Tibial artery (tissue), 4 donors: ENCODE data around the gene TBC1D8.

Experiments used
- DNase-seq, 2 donors: peaks; one replicate each; pipeline ENCODE4 v3.0.0-alpha.2; 2019
- H3K27ac ChIP-seq, 2 donors: fragments of 200-600 bp; sonication (generic) in 1 of 2; 1 replicate in 1 of 2; 2 replicates in 1 of 2; pipeline ENCODE4 v1.5.1; 2018 to 2019; ENCODE audit warnings: mild to moderate bottlenecking in 1 of 2
- H3K27me3 ChIP-seq, 2 donors: fragments of 200-600 bp; sonication (generic) in 1 of 2; one replicate each; pipeline versions ENCODE4 v1.5.1 to v1.6.0; 2016 to 2019
- H3K36me3 ChIP-seq, 3 donors: fragments of 200-600 bp; sonication (generic) in 2 of 3; one replicate each; pipeline ENCODE4 v1.5.1; 2016 to 2019; ENCODE audit warnings: mild to moderate bottlenecking in 2 of 3
- H3K4me1 ChIP-seq, 4 donors: fragments of 200-600 bp; sonication (generic) in 2 of 4; 1 replicate in 3 of 4; 2 replicates in 1 of 4; pipeline ENCODE4 v1.5.1; 2016 to 2019
- H3K4me3 ChIP-seq, 2 donors: fragments of 200-600 bp; sonication (generic) in 1 of 2; 1 replicate in 1 of 2; 2 replicates in 1 of 2; pipeline ENCODE4 v1.5.1; 2018 to 2019; ENCODE audit warnings: mild to moderate bottlenecking in 2 of 2
- H3K9me3 ChIP-seq, 3 donors: fragments of 200-600 bp; sonication (generic) in 1 of 3; one replicate each; pipeline ENCODE4 v1.5.1; 2016 to 2019
- CTCF ChIP-seq, 2 experiments: fragments of 200-600 bp in 1 of 2; fragments of 450-650 bp in 1 of 2; IDR thresholded peaks; one replicate each; pipeline ENCODE4 v1.5.1; 2017 to 2019; ENCODE audit warnings: antibody characterized with exemption in 2 of 2, mild to moderate bottlenecking in 1 of 2, moderate library complexity in 1 of 2
- intact Hi-C: fragments of 100-400 bp; cut with DNase I; formaldehyde crosslinking; loops from one replicate; pipeline ENCODE4 v1.15.0; 2023; ENCODE audit warnings: low total_unique reads

Gene TBC1D8

DNA sequence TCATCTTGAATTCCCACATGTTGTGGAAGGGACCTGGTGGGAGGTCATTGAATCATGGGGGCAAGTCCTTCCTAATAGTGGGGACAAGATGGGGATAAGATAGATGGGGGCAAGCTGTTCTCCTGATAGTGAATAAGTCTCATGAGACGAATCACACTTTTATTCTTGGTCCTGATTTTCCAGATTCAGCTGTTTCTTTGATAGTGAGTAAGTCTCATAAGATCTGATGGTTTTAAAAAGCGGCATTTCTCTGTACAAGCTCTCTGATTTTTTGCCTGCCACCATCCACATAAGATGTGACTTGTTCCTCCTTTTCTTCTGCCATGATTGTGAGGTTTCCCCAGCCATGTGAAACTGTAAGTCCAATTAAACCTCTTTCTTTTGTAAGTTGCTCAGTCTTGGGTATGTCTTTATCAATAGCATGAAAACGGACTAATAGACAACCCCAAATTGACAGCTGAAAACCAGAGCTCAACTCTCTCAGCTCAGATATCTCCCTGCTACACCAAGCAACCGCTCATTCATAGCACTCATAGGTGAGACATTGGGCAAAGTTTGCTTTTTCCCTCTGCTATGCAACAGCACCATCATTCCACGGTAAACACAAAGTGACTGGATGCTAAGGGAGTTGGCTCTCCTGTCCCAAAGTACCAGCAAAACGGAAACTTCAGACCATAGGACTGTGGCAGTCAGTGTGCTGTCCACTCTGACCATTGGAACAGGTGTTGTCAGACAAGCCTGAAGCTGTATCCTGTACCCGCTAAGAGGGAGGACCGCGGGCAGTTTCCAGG, 44.9 kb upstream of the TBC1D8 start:
- no peak overlapping the region for H3K4me3 ChIP-seq
- no peak for TF ChIP-seq CTCF (IDR thresholded peaks at IDR 0.05)
- no peaks in the 10 kb centered on the region for H3K9me3 ChIP-seq
- no peaks in the 10 kb centered on the region for H3K4me1 ChIP-seq
- intact Hi-C loops: no loop called here
- H3K36me3 ChIP-seq: no peaks in the 10 kb centered on the region
- DNase-seq: no peak
- H3K27me3 ChIP-seq: no peaks in the 10 kb centered on the region
- no peak overlapping the region for H3K27ac ChIP-seq

DNA sequence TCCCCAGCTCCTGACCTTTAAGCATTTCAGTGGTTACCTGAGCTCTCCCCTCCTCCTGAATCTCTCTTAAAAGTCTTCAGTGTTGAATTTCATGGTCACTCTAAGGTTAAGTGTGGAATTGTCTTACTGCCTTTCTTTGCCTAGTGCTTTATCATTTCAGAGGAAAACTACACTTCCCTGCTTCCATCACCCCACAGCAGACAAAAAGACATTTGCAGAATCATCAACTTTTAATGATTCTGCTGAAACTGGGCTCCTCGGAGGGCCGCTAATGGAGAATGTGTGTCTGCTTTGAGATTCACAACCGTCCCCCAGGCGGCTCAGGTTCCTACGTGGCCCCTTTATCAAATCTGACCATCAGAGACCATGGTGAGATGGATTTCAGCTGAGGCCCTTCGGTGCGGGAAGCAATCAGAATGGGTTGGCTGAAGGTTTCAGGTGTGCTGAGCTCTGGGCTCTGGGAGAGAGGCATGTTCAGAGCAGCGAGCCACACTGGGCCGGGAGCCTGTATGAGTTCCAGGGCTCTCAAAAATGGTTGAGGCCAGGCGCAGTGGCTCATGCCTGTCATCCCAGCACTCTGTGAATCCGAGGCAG, 41.9 kb upstream of the TBC1D8 start:
- TF ChIP-seq CTCF (IDR thresholded peaks at IDR 0.05): no peak
- Histone ChIP-seq H3K9me3 (peaks cover 0 to 7% (median 0%) of the 10 kb centered on the region in 3 donors), H3K4me1 (peaks cover 0 to 2% (median 0%) of the 10 kb centered on the region in 4 donors), H3K27ac (no peak overlapping the region), H3K36me3 (no peaks in the 10 kb centered on the region), H3K27me3 (no peaks in the 10 kb centered on the region), H3K4me3 (no peak overlapping the region)
- no peak for DNase-seq
- intact Hi-C loops: no loop called here

DNA sequence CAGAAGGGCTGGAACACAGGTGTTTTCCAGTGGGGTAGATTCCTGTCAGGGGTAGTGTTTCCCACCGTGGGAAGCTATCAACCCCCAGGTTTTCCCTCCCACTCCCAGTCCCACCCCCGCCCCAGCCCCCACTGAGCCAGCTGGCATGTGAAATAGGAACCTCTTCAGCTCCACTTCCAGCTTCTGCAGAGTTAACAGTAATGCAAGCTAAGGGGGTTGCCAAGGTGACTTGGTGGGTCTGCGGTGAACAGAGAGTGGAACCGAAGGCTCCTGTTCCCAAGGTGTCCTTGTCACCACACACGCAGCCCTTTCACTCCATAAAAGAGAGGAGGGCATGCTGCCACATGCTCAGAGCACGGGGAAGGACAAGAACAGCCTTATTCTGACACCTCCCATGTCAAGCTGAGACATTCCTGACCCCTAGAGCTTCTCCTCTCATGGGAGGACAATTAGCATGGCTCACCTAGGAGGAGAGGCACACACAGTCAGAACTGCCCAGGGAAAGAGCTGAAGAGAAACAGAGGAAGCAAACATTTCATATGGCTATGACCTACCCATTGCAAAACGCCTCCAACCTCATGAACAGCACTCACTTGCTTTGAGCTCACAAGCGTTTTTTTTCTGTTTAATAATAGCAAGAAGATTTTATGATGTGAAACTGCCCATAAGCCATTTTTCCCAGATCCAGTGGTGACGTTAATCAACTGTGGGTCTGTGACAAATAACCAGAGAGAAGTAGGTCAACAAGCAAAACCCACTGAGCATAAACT, 39.8 kb upstream of the TBC1D8 start:
- Histone ChIP-seq H3K27ac (no peak overlapping the region), H3K9me3 (peaks cover 0 to 7% (median 0%) of the 10 kb centered on the region in 3 donors), H3K36me3 (no peaks in the 10 kb centered on the region), H3K27me3 (no peaks in the 10 kb centered on the region), H3K4me3 (no peak overlapping the region), H3K4me1 (peaks cover 0 to 2% (median 0%) of the 10 kb centered on the region in 4 donors)
- no peak for DNase-seq
- intact Hi-C loops: no loop called here
- TF ChIP-seq CTCF (IDR thresholded peaks at IDR 0.05): no peak

GRCh38 chr2:101188683-101189405, 37.7 kb upstream of the TBC1D8 start:
- peak; percentile 4 to 20 for TF ChIP-seq CTCF (IDR thresholded peaks at IDR 0.05)
- DNase-seq: no peak
- H3K36me3 ChIP-seq: no peaks in the 10 kb centered on the region
- H3K4me1 ChIP-seq: peaks cover 0 to 2% (median 0%) of the 10 kb centered on the region in 4 donors
- intact Hi-C loops: no loop called here
- H3K9me3 ChIP-seq: peaks cover 0 to 7% (median 0%) of the 10 kb centered on the region in 3 donors
- H3K27me3 ChIP-seq: no peaks in the 10 kb centered on the region
- H3K27ac ChIP-seq: no peak overlapping the region
- no peak overlapping the region for H3K4me3 ChIP-seq

- no peak for DNase-seq
Measured at GRCh38 chr2:101187131-101187530, 35.9 kb upstream of the TBC1D8 start.

More at GRCh38 chr2:101187131-101187530, 35.9 kb upstream of the TBC1D8 start:
- peaks cover 0 to 7% (median 0%) of the 10 kb centered on the region in 3 donors for H3K9me3 ChIP-seq
- TF ChIP-seq CTCF (IDR thresholded peaks at IDR 0.05): no peak
- H3K36me3 ChIP-seq: no peaks in the 10 kb centered on the region
- H3K27me3 ChIP-seq: no peaks in the 10 kb centered on the region
- H3K4me3 ChIP-seq: no peak overlapping the region
- H3K27ac ChIP-seq: no peak overlapping the region
- peaks cover 0 to 2% (median 0%) of the 10 kb centered on the region in 4 donors for H3K4me1 ChIP-seq
- intact Hi-C loops: no loop called here
